Stimulated activated naive CD4-positive, alpha-beta T cell treated with Interleukin-2 at 50 U/mL for 16 hours (primary cell): ENCODE data around the gene ABHD2.
A peak's percentile ranks its signal among the peaks of the same experiment; 100 is the strongest.

ENCODE experiments used
- DNase-seq: peaks from one replicate; lab custom pipeline; 2025; lab: John Stamatoyannopoulos, UW

The ABHD2 gene

DNA sequence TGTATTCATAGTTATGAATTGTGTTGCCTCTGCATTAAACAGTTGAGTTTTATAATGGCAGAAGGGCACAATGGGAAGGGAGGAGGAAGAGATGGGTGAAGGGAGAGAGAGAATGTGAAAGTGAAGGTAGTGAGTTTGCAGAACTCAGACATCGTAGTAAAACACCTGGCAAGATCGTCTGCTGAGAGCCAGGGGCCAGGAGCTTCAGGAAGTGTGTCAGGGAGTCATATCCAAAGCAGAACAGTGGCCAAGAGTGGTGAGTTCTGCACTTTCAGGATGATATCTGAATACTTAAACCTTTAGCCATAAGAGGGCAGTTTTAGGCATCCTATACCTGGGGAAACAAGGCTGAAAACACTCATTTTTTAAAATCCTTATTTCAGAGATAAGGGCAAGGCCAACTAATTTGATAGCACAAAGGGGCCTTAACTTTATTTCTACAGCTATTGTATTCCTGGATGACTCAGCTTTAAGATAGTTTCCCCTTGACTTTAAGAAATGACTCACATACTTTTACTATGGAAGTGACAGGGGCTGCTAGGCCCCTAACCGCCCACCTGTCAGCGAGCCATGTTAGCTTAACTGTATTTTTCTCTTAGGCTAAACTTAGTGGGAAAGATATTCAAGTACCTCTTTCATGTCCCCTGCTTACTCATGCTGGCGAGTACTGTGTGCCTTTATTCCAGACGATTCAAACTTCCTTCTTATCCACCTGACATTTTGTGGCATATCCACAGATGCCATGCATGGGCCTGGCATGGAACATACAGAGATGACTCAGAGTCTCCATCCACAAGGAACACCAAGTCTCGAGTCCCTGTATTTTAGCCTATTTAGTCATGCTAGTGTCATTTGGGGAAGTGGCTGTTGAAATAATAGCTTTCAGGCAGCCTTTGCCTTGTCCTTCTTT is 79.3 kb downstream of the ABHD2 start:
- peak; percentile 71 for DNase-seq

- DNase-seq: no peak
Measured at GRCh38 chr15:89168316-89168833, 80.1 kb downstream of the ABHD2 start.

GRCh38 chr15:89170364-89170763 is 82.1 kb downstream of the ABHD2 start:
- DNase-seq: no peak

- peak; percentile 5 for DNase-seq
Measured at GRCh38 chr15:89171136-89172072, 83.1 kb downstream of the ABHD2 start.

GRCh38 chr15:89172921-89173320 is 84.7 kb downstream of the ABHD2 start:
- no peak for DNase-seq

- DNase-seq: no peak
Measured at GRCh38 chr15:89174476-89174875, 86.2 kb downstream of the ABHD2 start.

DNA sequence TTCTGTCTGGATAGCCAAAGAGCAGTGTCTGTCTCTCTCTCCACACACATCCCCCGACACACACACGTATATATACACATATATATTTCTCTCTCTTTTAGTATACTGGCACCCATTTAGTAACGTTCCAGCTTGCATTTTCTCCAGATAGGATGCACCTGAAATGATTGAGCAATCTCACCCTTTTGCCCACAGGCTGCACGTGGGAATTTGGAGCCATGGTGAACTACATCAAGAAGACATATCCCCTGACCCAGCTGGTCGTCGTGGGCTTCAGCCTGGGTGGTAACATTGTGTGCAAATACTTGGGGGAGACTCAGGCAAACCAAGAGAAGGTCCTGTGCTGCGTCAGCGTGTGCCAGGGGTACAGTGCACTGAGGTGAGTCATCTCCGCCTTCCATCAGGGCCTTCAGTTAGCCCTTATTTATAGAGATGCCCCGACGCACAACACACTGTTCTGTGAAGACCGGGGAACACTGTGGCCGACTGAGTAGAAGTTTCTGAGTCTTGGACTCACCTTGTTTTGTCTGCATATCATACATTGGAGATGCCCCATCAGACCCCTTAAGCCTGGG is 87.4 kb downstream of the ABHD2 start:
- no peak for DNase-seq

- no peak for DNase-seq
Measured at GRCh38 chr15:89177116-89177515, 88.9 kb downstream of the ABHD2 start.

DNA sequence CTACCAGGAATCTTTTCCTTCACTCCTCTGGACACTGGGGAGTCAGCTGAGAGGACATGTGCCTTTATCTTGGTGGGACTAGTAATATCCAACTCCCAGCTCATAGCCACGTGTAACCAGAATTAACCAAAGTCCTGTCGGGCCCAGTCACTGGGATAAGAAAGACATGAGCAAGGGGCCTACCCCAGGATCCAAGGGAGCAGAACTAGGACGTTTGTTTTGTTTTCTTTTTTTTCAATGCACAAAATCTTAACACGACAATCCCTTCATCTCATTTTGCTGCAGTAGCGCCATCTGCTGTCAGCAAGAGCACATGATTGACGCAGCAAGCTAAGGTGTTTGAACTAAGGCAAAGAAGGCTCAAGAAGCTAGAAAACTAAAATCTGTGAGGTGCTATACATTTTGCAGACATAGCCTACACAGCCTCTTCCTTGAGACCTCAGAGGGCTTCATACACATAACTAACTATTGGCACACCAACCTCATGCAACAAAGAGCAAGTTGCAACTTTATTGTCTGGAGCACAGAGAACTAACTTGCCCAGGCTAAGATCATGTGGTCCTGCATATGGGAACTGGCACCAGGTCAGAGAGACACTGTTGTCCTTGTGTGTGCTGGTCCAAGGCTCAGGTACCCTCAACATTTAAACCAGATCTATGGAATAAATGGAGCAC is 89.5 kb downstream of the ABHD2 start:
- DNase-seq: peak; percentile 48

DNA sequence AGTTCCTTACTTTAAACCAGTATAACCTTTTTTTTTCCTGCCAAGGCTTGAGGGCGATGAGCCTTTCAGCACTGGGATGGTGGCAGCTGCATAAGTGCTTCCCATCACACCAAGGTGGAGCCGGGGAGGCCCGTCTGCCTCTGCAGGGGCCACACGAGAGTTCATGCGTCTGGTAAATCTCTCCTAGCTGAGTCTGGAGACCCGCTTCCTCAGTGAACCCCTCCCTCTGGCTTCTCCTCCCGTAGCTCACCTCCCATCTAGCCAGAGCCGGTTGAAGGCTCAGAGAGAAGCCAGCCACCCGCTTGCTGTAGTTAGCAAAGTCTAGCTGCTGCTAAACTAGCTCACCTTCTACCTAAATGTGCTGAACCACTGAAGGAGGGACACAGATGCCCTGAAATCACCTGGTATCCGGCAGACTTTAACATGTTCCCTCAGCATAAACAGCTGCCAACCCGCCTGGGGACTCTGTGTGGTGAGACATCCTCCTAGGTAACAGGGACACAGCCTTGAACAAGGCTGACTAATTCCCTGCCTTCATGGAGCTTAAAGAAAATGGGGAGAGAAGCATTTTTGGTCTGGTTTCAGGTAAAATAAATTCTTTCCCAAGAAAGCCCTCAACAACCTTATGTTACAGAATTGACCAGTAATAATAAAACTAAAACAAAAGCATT is 90.2 kb downstream of the ABHD2 start:
- DNase-seq: no peak

DNA sequence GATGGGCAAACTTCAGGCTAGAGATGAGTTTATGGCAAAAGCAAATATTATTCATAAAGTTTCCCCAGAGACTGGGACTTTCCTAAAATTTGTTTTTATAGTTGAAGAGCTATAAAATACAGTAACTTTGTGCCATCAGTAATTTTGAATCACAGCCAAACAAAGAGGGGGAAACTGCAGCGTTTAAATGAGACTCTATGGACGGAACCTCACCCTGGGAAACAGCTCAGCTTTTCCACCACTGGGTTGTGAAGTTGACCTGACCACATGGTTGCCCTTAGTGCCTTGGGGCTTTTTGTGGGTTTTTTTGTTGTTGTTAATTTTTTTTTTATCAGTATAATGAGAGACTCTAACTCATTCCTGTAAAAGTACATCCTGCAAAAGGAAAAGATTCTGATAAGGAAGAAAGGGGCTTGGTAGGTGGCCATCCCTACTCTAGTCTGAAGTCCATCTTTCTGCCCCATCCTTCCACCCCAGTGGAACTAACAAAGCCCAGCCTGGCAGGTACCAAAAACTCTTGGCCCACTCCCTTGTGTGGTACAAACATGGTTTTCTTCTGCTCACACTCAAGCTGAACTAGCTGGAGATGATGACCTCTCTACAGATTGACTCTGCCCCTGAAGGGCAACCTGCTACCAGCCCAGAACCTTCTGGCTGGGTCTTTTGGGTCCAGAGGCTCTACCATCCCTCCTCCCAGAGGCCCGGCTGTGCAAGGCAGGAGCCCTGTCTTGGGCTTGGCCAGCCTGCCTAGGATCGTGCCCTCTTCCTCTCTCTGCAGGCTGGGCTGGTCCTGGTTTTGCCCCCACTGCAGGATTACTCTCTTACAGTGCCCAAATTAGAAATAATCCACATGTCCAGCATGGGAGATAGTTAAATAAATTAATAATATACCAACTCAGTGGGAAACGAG is 92.0 kb downstream of the ABHD2 start:
- DNase-seq: peak; percentile 16

GRCh38 chr15:89184357-89184756 is 96.1 kb downstream of the ABHD2 start:
- no peak for DNase-seq

GRCh38 chr15:89184886-89185526 is 96.8 kb downstream of the ABHD2 start:
- DNase-seq: no peak

DNA sequence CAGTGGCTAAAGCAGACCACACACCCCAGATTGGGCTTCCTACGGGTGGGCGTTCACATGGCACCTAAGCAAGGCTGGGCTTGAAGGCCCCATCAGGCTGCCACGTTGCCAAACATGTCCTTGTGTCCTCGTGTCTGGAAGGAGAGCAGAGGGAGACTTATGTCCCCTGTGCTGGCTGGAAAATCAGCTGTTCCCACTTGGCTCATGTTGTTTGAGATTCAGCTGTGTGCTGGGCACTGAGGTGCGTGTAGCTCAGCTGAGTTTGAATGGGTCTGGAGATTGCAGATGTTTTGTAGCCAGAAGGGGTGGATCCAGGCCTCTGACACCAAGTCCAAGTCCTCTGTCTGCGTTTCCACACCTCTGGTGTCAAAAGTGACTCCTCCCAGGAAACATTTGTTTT is 98.5 kb downstream of the ABHD2 start:
- DNase-seq: no peak

GRCh38 chr15:89187301-89187985 is 99.2 kb downstream of the ABHD2 start:
- DNase-seq: no peak

- no peak for DNase-seq
Measured at GRCh38 chr15:89187986-89188514, 99.8 kb downstream of the ABHD2 start.

GRCh38 chr15:89192136-89192535 is 103.9 kb downstream of the ABHD2 start:
- DNase-seq: no peak

DNA sequence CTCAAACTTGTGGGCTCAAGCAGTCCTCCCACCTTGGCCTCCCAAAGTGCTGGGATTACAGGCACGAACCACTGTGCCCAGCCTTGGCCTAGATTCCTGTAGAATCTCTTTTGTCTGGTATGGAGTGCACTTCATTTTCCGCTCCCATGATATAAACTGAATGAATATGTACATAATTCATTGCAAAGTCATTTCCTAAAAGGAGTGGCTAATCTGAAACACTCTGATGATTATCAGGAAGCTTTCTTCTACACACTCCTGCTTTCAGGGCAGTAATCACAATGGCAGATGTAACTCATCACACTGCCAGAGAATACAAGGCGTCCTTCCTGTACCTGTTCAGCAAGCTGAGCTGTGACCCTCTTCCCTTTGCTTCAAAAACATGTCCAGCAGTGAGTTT is 104.5 kb downstream of the ABHD2 start:
- DNase-seq: no peak

GRCh38 chr15:89194608-89195007 is 106.4 kb downstream of the ABHD2 start:
- DNase-seq: no peak
